ENCODE measurements around the gene SAA1.
"Not testable (repeated sequence)": the region's sequence is repeated elsewhere in the genome, so short reads cannot be mapped to it uniquely, and the experiment has no call there.

- TF ChIP-seq CTCF (conservative IDR thresholded peaks at IDR 0.05); ZFX (IDR thresholded peaks at IDR 0.05): not testable (repeated sequence)
These were observed 3.2 kb upstream of the SAA1 start for GRCh38 chr11:18262681-18263350.

Measured in C4-2B (cell line).